Measurements from ENCODE around the gene ACTMAP.

Gene ACTMAP

DNA sequence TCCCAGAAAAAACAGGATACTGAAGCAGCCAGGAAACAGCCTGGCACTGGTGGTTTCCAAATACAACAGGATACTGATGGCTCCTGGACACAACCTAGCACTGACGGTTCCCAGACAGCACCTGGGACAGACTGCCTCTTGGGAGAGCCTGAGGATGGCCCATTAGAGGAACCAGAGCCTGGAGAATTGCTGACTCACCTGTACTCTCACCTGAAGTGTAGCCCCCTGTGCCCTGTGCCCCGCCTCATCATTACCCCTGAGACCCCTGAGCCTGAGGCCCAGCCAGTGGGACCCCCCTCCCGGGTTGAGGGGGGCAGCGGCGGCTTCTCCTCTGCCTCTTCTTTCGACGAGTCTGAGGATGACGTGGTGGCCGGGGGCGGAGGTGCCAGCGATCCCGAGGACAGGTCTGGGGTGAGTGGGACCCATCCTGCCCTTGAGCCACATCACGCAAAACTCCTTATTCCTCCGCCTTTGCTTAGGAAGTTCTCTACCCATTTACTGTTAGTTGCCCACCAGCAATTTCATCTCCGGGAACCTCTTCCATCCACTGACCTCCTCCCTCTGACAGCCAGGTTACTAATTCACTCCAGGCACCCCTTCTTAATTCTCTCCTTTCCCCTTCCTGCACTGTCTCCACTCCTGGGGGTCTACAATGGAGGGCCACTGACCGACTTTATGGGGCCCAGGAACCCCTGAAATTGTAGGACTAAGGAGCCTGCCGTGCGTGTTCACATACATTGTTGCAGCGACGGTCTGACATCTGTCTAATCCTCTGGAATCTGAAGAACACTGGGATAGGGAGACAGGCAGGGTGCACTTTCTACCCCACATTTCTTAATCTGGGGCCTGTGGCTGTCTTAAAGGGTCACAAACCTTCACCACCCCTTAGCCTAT lies 32.1 kb downstream of the ACTMAP start:
- DNase-seq: no peak

DNA sequence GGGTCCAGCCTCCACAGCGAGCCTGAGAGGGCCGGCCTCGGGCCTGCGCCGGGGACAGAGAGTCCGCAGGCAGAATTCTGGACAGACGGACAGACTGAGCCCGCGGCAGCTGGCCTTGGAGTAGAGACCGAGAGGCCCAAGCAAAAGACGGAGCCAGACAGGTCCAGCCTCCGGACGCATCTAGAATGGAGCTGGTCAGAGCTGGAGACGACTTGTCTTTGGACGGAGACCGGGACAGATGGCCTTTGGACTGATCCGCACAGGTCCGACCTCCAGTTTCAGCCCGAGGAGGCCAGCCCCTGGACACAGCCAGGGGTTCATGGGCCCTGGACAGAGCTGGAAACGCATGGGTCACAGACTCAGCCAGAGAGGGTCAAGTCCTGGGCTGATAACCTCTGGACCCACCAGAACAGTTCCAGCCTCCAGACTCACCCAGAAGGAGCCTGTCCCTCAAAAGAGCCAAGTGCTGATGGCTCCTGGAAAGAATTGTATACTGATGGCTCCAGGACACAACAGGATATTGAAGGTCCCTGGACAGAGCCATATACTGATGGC lies 32.9 kb downstream of the ACTMAP start:
- no peak for DNase-seq

DNA sequence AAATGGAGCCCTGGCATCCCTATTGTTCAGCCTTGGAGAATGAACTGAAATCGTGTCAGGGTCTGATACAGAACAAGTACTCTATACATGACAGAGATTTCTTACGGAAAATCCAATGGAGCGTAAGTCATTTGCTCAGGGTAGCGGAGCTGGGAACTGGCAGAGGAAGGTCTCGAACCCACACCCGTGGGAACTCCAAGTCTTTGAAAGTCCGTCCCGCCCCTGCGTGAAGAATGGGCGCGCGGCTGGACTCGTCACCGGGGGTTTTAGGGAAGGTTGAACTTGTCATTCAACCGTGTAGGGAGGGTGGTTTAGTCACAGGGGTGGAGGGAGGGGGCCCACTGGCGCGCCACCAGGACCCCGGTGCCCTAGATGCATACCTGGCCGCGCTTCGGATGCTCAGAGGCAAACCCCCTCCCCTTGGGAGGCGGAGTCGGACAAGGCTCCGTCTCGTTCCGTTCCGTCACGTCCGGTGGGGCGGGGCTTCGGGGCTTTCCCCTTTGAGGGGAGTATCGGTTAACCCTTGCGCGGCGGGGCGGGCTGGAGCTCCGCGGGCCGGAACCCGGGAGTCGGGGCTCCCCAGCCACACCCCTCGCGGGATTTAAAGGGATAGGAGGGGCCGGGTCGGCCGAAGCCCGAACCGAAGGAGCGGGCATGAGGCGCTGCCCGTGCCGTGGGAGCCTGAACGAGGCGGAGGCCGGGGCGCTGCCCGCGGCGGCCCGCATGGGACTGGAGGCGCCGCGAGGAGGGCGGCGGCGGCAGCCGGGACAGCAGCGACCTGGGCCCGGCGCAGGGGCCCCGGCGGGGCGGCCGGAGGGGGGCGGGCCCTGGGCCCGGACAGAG lies 33.6 kb downstream of the ACTMAP start, which contains the start of the genes COQ8B and ITPKC:
Gene COQ8B (minus strand): TSS at position 405 of the 843 bp plus-strand sequence. CDS start 2,254 bp downstream, outside the sequence.
Gene ITPKC (plus strand): TSS at position 631 of the 843 bp plus-strand sequence. CDS start 24 bp downstream, at position 655.
- peak; percentile 96 for DNase-seq

DNA sequence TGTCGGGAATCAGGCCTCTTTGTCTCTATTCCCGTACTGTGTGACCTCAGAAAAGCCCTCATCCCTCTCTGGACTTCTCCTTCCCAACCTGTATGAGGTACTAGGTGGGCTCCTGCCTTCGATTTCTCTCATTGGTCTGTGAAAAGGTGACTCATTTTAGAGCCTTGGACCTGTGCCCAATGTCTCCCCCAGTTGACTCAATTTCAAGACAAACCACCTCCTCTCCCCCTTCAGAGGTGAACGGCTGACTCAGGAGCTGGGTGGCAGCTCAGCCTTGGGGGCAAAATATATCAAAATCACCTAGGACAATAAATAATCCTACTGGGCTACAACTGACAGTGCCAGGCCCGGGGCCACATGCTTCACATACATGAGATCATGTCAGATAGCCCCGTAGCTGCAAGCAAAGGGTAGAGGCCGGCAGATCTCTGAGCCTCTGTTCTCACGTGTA lies 34.2 kb downstream of the ACTMAP start:
- DNase-seq: no peak

DNA sequence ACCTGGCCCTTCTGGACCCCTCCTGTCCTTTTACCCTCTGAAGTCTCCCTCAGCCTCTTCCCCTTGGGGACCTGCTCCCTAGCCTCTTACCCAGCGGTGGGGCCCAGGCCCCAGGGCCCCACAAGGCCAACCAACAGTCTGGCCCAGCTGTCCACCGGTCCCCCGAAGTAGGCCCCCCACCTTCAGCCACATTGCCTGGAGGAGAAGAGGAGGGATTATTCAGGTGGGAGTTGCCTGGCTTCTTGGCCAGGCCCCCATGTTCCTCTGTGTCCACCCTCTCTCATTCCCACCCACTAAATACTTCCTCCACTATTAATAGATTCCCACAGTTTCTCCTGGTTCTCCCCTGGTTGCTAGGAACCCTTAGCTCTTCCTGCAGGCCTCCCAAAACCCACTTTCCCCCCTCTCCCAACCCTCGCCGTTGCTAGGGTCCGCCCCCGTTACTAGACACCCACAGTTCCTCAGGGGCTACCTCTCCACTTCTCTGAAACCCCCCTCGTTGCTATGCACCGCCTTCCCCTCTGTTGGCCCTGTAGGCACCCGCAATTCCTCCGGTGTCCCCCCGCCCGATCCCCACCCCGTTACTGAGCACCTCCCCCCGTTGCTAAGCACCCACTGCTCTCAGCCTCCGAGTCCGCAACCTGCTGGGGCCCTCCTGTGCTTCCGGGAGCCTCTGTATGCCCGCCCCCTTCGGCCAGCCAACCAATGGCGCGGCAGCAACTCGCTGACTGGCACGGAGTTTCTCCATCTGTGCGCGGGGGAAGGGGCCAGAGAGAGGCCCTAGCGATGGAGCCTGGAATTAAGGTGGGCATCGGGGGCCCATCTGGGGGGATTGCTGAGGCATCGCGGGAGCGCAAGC lies 35.6 kb downstream of the ACTMAP start:
- peak; percentile 88 for DNase-seq

DNA sequence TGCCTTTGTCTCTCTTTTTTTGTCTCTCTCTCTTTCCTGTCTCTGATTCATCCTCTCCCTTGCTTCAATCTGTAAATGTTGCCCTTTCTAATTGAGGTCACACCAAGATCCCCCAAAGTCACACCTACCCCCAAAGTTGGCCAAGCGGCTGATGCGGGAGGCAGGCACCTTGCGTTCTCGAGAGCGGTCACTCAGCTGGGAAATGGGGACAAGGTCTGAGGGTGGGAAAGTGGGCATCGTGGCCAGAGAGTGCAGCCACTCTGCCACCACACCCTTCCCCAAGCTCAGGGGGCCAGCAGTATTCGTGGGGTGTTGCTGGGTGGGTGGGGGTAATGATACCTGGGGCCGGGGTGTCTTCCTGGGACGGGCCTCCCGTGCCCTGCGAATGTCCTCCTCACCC lies 36.3 kb downstream of the ACTMAP start:
- no peak for DNase-seq

DNA sequence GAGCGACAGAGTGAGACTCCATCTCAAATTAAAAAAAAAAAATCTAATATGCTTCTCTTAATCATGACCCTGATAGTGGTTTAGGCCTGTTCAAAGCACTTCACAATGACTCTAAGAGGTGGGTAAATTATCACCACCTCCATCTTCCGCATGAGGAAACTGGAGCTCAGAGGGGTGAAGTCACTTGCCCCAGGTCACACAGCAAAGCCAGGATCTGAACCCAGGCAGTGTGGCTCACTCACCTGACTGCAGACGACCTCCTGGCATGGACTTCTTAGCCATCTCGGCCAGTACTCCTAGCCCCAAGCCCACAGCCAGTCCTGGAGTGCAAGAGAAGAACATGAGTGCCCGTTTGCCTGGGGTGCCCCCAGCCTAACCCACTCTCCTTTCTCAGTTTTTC lies 40.5 kb downstream of the ACTMAP start:
- no peak for DNase-seq

DNA sequence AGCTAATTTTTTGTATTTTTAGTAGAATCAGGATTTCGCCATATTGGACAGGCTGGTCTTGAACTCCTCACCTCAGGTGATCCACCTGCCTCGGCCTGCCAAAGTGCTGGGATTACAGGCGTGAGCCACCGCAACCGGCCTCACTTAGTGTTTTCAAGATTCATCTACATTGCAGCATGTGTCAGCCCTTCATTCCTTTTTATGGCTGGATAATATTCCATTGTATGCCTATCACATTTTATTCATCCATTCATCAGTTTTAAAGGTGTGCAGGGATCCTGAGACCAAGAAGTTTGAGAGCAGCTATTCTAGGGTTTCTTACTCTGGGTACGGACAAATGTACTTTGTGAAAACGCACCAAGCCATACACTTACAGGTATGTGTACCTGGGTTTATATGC lies 42.7 kb downstream of the ACTMAP start:
- DNase-seq: no peak

DNA sequence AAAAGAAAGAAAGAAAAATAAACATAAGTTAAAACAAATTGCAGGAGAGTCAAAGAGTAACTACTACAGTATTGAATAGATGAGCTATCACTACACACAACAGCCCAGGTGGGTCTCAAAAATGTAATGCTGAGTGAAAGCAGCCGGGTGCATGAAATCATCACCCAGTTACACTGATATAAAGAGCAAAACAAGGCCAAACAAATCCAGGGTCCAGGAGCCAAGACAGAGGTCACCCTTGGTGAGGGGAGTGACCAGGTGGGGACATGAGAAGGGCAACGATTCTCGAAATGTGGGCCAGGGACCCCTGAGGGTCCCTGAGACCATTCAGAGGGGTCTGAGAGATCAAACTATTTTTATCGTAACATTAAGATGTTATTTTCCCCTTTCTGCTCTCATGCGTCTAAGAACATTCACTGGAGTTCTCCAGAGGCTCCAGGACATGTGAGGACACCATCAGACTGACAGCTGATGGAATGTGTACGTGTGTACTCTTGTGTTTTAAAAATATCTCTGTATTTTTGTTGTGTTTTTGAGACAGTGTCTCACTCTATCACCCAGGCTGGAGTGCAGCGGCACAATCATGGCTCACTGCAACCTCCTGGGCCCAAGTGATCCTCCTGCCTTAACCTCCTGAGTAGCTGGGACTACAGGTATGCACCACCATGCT lies 44.2 kb downstream of the ACTMAP start:
- DNase-seq: no peak

DNA sequence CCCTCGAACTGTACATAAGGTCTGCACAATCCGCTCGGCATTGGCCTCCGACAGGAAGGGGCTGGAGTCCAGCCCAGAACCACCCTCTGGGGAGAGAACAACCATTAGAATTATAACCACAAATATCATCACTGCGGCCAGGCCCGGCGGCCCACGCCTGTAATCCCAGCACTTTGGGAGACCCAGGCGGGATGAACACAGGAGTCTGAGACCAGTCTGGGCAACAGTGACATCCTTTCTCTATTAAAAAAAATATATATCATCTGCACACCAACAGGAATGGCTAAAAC lies 45.0 kb downstream of the ACTMAP start:
- no peak for DNase-seq

DNA sequence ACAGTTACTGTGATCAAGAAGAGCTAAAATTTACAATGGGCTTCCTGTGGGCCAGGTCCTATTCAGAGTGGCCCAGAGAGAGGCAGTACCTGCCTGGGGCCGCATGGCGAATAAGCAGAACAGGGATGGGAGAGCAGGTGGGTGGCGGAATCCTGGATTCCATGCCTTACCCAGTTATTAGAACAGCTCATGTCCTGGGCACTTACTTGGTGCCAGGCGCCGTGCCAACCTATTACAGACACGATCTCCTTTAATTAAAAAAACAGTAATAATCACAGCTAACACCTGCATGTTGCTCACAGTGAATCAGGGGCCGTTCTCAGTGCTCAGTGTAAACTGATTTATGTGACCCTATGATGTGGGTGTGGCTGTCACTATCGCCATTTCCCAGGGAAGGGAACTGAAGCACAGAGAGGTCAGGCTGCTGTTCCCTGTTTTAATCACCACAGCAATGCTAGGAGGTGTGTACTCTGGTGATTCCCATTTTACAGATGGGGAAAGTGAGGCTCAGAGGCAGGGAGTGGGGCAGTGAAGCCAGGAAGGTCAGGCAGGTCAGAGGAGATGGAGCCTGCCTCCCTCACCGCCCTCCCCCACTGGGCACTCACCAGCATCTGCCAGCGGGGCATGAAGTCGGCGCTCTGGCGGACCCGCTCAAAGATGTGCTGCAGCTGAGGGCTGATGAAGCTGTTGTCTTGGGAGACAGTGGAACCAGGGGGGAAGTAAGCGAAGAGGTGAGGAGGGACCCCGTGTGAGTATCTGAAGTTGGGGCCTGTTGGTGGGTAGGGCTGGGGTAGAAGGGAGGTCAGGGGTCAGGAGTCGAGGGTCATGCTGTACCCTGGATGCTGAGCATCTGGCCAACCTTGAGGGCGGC lies 45.6 kb downstream of the ACTMAP start:
- DNase-seq: no peak

DNA sequence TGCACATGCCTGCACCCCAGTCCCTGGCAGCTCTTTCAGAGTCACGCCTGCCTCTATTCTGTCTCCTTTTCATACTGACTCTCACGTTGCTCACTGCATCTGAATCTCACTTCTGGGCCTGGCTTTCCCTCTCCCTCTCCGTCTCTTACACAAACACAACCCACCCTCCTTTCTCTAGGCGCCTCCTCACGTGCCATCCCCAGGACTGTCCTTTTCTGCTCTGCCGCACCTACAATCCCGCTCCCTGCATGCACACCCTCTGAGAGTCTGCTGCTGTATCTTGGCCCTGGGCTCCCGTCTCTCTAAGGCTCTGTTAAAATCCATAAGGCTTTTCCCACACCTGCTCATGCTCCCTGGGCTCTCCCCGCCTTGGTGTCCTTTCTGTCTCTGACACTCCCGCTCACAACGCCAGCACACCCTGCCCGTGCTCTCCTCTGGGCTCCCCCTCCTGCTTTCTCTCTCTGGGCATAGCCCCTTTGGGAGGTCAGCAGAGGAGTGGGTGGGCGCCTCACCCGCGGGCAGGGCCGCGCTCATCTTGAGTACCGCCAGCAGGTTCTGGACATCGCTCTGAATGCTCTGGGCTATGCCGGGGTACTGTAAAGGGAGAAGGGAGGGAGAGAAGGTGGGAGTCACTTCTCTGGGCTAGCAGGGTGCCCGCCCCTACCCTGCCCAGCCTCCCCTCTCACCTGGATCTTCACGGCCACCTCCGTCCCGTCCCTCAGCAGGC lies 47.1 kb downstream of the ACTMAP start:
- no peak for DNase-seq

DNA sequence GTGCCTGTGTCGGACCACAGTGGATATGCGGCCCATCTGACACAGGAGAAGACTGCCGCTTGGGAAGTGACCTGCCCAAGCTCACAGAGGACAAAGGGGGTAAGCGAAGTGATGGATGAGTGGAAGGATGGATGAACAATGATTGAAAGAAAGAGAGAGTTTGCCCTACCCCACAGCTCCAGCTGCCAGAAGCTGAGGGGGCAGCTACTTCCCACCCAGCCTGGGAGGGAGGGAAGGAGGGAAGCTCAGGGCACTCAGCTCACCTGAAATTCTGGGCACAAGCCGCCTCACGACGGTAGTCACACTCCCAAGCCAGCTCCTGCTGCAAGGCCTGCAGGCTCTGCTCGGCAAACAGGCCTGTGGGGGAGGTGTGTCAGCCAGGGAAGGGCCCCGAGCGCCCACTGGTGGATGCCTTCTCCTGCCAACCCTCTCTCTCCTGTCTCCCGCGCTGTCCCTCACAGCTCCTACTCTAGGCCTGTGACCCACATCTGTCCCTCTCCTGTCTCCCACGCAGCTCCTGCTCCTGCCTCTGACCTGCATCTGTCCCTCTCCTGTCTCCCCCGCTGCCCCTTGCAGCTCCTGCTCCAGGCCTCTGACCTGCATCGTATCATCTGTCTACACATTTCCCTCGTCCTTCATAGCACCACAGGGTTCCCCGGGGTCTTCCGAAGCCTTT lies 47.8 kb downstream of the ACTMAP start:
- no peak for DNase-seq

DNA sequence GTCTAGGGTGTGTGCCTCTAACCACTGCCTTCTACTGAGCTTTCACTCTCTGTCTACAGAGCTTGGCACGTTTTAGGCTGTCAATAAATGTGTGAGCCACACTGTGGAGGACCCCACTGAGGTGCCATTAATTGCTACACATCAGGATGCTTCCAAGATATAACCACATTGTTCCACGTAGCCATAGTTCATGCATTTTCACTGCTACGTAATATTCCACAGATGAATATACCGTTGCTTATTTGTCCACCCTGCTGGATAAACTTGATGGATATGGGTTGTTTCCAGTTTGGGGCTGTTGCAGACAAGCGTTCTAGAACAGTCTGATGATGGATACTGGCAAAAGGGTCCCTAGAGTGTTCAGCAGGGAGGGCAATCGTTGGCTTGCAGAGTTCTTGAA lies 48.5 kb downstream of the ACTMAP start:
- no peak for DNase-seq

DNA sequence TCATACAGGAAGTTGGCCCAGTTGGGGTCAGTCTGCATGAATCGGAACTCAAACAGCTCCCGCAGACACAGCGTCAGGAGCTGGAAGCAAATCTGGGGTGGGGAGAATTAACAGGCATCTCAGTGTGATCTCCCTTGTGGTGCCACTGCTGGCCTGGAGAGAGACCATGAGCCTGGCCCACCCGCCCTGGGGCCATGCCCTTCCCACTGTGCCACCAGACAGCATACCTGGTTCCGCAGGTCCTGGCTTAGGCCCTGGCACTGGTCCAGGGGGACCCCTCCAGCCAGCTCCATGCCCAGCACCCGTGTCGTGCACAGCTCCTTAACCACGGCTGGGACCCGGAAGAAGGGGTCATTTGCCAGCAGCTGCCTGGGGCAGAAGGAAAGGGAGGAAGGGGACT lies 50.2 kb downstream of the ACTMAP start:
- no peak for DNase-seq

DNA sequence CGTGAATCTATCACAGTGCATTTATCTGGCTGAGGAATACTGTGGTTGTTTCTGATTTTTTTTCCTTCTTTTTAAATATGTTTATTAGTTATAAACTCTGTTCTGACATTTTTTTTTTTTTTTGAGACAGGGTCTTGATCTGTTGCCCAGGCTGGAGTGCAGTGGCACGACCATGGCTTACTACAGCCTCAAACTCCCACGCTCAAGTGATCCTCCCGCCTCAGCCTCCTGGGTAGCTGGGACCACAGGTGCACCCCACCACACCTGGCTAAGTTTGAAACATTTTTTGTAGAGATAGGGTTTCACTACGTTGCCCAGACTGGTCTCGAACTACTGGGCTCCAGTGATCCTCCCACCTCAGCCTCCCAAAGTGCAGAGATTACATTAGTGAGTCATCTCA lies 53.3 kb downstream of the ACTMAP start:
- DNase-seq: no peak

DNA sequence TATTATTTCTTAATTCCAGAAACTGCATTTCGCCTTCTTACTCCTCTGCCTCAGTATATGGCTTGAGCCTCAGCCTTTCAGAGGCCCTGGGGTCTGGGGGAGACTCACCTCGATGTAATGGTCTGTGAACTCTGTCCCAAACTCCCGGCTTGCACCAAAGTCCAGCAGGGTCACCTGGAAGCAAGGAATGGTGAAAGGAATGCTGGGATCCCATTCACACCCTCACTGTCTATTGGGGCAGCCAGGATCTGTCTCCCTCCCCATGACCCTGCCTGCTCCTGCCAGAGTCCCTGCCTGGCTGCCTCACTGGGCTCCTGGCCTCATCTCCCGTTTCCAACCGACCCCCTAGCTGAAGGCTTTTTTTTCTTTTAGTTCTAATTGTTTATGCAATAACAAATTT lies 54.4 kb downstream of the ACTMAP start:
- DNase-seq: no peak

DNA sequence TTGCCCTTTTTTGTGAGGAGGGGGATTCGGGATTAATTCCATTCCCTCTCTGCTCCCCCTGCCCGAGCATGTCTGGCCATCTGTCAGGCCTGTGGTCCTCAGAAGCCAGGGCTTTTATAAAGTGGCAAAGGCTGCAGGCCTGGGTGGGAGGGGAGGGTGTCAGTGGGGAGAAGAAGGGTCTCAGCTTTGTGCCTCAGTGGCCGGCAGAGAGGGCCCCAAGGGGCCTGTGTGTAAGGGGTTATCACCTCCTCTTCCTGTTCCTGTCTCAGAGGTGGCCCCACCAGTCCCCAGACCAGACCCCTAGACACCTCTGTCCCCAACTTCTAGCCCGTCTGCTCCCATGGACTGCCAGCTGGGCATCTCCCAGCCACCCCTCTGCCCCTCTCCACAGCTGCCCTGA lies 56.4 kb downstream of the ACTMAP start:
- DNase-seq: no peak

DNA sequence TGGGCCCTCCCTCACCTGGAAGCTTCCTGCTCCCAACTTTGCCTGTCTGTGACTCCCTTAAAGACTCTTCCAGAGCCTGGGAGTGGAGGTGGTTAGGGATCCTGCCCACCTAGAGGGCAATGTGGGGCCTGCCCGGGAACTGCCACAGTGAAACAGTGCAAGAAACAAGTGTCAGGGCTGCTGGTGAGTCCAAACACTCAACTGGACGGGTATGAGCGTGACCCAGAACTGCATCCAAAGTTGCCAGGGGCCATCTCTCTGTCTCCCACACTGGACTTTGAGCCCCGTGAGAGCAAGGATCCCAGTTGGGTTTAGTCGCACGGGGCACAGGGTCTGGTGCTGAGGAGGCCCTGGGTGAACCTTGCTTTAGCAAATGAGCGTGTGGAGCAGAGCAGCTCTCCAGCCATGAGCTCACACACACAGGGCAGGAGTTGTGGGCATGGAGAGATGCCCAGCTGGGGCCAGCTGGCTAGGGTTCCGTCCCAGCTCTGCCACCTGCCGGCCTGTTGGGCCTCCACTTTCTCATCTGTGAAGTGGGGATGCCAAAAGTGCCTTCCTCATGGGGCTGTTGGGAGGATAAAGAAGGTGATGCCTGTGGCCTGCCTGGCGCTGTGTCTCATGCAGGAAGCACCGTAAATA lies 57.0 kb downstream of the ACTMAP start:
- no peak for DNase-seq

Data from MV-4-11 (cell line).